Measurements from ENCODE around the gene XPA.
A peak's percentile ranks its signal among the peaks of the same experiment; 100 is the strongest.
"Not testable (repeated sequence)": the region's sequence is repeated elsewhere in the genome, so short reads cannot be mapped to it uniquely, and the experiment has no call there.

The XPA gene

DNA sequence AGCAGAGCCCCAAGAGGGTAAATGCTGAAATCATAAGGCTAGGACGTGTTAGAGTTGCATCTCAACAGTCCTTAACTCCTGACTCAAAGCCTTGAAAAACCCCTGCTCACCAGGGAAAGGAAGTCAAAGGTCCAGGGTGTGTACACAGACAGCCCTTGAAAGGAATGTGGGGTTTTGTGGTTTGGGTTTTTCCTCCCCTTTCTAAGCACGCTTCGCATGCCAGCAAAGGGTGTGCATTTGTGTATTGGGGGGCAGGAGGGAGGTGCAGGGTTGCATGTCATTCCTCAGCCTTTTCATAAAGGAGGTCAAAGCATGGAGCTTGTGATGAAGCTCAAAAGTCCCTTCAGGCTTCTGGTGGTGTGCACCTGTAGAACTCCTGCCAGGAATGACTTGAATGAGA lies 17.3 kb upstream of the XPA start:
- no peak for DNase-seq (ENCODE audit: low spot score in 2 of 2)
- no peak for ATAC-seq (ENCODE audit: low read depth)
- Mint-ChIP-seq H3K4me1 (no peaks in the 10 kb centered on the region), H3K27ac (no peak overlapping the region), H3K27me3 (peaks cover 4% of the 10 kb centered on the region), H3K4me3 (no peak overlapping the region), H3K9me3 (peaks cover 1% of the 10 kb centered on the region), H3K36me3 (peaks cover 1% of the 10 kb centered on the region)

DNA sequence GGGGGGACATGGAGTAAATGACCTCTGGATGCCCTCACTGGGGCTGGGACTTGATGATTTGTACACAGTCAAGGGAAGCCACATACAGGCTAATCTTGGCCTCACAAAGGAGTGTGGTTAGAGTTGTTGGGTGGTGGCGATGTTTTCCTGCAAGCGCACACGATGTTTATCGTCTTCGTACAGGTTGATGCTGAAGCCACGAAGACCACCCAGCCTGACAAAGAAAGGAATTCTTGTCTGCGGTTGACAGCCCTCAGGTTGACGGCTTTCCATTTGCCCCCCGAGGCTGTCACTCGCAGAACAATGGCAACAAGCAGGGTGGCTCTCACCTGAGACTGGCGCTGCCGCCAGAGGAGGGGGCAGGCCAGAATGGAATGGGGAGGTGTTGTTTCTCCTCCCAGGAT lies 14.1 kb upstream of the XPA start:
- no peaks in the 10 kb centered on the region for H3K9me3 Mint-ChIP-seq
- no peaks in the 10 kb centered on the region for H3K4me1 Mint-ChIP-seq
- H3K27me3 Mint-ChIP-seq = peaks cover 10% of the 10 kb centered on the region
- DNase-seq (ENCODE audit: low spot score in 2 of 2) = no peak
- H3K27ac Mint-ChIP-seq = no peak overlapping the region
- no peak overlapping the region for H3K4me3 Mint-ChIP-seq
- no peaks in the 10 kb centered on the region for H3K36me3 Mint-ChIP-seq
- ATAC-seq (ENCODE audit: low read depth) = no peak

- DNase-seq (ENCODE audit: low spot score in 2 of 2) (peak; percentile 34 to 59), ATAC-seq (ENCODE audit: low read depth) (peak; percentile 90)
- H3K9me3 Mint-ChIP-seq = no peaks in the 10 kb centered on the region
- peaks cover 10% of the 10 kb centered on the region for H3K27me3 Mint-ChIP-seq
- H3K4me3 Mint-ChIP-seq = no peak overlapping the region
- peaks cover 2% of the 10 kb centered on the region for H3K4me1 Mint-ChIP-seq
- no peak overlapping the region for H3K27ac Mint-ChIP-seq
- no peaks in the 10 kb centered on the region for H3K36me3 Mint-ChIP-seq
Observed at GRCh38 chr9:97710356-97711222, 13.4 kb upstream of the XPA start.

DNA sequence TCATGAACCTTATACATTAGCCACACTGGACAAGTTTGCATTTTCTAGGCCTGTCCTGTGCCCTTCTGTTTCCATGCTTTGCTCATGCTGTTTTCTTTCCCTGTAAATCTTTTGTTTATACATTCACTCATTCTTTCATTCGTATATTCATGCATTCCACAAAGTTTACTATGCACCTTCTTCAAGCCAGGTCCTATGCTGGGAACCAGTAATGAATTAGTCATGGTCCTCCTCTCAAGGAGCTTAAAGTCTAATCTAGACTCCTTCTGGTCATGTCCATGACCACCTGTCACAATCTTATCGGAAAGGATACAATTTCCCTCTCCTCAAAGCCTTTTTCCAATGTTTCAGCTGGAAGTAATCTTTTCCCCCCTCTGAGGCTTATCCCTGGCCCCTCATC lies 9.1 kb upstream of the XPA start:
- H3K27ac Mint-ChIP-seq = no peak overlapping the region
- H3K36me3 Mint-ChIP-seq = no peaks in the 10 kb centered on the region
- H3K4me3 Mint-ChIP-seq = no peak overlapping the region
- peaks cover 2% of the 10 kb centered on the region for H3K4me1 Mint-ChIP-seq
- H3K9me3 Mint-ChIP-seq = peaks cover 1% of the 10 kb centered on the region
- no peak for DNase-seq (ENCODE audit: low spot score in 2 of 2)
- H3K27me3 Mint-ChIP-seq = peaks cover 10% of the 10 kb centered on the region
- ATAC-seq (ENCODE audit: low read depth) = no peak

DNA sequence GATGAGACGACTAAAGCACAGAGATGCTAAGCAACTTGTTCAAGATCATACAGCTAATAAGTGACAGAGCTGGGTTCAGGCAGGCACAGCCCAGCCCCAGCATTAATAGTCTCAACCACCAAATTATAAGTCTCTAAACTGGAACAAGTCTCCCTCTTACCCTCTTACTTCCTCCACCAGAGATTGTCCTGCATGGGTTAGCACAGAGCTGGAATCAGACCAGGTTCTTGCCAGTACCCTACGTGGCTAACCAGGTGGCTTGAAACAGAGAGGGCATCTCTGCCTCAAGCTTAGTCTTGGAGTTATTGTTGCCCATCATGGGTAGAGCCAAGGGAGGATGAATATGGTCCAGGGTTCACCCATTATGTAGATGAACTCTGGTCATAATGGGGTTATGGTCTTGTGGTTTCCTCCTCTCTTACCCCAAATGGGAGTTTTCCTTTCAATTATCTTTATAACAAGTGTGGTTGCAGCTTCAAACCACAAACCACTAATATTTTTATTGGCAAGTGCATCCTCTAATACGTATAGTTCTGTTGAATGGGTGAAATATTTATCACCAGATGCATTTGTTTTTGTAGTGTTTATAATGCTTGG lies 8.3 kb upstream of the XPA start:
- Mint-ChIP-seq H3K9me3 (peaks cover 1% of the 10 kb centered on the region), H3K27me3 (peaks cover 10% of the 10 kb centered on the region), H3K36me3 (no peaks in the 10 kb centered on the region), H3K4me1 (peaks cover 2% of the 10 kb centered on the region), H3K27ac (no peak overlapping the region), H3K4me3 (no peak overlapping the region)
- ATAC-seq (ENCODE audit: low read depth) = peak; percentile 43
- no peak for DNase-seq (ENCODE audit: low spot score in 2 of 2)

GRCh38 chr9:97704851-97705250 lies 7.7 kb upstream of the XPA start:
- DNase-seq (ENCODE audit: low spot score in 2 of 2) (no peak), ATAC-seq (ENCODE audit: low read depth) (no peak)
- H3K9me3 Mint-ChIP-seq = peaks cover 1% of the 10 kb centered on the region
- H3K27me3 Mint-ChIP-seq = peaks cover 10% of the 10 kb centered on the region
- H3K4me3 Mint-ChIP-seq = no peak overlapping the region
- peaks cover 2% of the 10 kb centered on the region for H3K4me1 Mint-ChIP-seq
- no peak overlapping the region for H3K27ac Mint-ChIP-seq
- H3K36me3 Mint-ChIP-seq = no peaks in the 10 kb centered on the region

DNA sequence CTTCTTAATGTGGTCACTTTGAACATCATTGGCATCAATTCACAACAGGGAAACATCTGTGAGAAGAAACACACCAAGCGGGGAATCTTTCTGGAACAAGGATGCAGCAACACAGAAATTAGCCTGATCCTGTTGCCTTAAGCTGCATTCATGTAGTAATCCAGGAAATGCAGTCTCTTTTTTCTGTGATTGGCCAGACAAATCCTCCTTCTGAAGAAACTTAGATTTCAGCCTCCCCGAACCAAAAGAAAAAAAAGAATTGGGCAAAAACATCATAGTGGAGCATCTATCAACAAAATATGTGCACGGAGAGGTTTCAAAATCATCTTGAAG lies 7.2 kb upstream of the XPA start:
- peaks cover 5% of the 10 kb centered on the region for H3K4me1 Mint-ChIP-seq
- peaks cover 1% of the 10 kb centered on the region for H3K9me3 Mint-ChIP-seq
- DNase-seq (ENCODE audit: low spot score in 2 of 2) (no peak), ATAC-seq (ENCODE audit: low read depth) (no peak)
- no peak overlapping the region for H3K27ac Mint-ChIP-seq
- peaks cover 10% of the 10 kb centered on the region for H3K27me3 Mint-ChIP-seq
- H3K36me3 Mint-ChIP-seq = no peaks in the 10 kb centered on the region
- H3K4me3 Mint-ChIP-seq = no peak overlapping the region

DNA sequence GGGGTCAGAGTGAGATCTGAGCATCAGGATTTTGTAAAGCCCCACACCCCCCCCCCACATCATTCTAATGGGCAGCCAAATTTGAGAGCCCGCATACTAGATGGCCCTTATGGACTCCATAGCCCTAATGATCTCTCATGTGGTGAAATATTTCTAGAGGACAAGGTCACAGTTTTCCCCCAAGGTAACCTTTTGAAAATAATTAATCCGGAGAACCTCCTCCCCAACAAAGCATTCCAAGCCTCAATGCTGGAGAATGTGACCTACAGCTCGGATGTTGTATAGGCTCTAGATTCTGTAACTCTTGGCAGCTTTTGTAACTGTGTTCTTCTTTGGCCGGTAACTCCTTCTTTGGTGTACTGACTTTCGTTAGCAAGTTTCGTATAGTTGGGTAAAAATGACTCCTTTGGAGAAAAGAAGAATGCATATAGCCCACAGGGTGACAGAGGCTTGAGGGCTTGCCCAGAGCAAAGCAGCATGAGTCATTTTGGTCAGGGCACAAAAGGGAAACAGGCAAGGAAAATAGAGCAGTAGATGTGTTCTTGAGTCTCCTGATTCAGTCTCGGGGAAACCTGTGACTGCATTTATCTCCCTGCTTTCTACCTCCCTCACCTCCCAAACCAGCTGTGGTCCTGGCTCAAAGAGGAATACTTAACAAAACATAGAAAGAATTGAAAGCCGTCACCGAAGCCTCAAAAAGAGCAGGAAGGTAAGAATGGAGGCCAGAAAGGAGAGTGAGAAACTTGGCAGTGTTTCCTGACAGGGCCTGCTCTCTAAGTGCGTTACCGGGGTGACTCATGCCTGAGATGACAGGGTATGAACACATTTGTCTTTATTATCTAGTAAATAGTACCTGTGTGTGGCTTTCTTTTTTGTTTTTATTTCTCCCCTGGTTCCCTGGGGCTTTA lies 6.6 kb upstream of the XPA start:
- Mint-ChIP-seq H3K27me3 (peaks cover 8% of the 10 kb centered on the region), H3K36me3 (no peaks in the 10 kb centered on the region), H3K4me1 (peaks cover 11% of the 10 kb centered on the region), H3K27ac (no peak overlapping the region), H3K4me3 (no peak overlapping the region), H3K9me3 (peaks cover 1% of the 10 kb centered on the region)
- DNase-seq (ENCODE audit: low spot score in 2 of 2) = no peak
- ATAC-seq (ENCODE audit: low read depth) = no peak

DNA sequence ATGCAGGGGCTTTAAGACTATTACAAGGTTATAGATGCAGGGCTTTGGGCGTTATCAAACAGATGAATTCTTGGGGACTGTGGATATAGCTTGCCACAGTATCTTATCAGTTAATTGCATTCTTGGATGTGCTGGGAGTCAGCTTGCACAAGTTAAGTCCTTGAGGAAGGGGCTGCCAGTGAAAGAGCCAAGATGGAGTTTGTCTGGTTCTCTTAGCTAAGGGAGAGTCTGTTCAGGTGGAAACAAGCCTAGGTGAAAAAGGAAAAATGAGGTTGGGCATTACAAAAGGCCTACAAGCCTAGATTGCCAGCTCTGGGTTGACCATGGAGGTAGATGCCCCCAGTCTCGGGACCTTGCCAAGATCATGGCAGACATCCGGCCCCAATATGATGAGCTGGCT lies 2.7 kb upstream of the XPA start:
- Mint-ChIP-seq H3K27ac (peak overlapping the region; percentile 72), H3K4me3 (peak overlapping the region; percentile 79), H3K4me1 (peaks cover 35% of the 10 kb centered on the region)
- not testable (repeated sequence) for H3K27me3 Mint-ChIP-seq; H3K9me3 Mint-ChIP-seq; DNase-seq (ENCODE audit: low spot score in 2 of 2); ATAC-seq (ENCODE audit: low read depth); H3K36me3 Mint-ChIP-seq

DNA sequence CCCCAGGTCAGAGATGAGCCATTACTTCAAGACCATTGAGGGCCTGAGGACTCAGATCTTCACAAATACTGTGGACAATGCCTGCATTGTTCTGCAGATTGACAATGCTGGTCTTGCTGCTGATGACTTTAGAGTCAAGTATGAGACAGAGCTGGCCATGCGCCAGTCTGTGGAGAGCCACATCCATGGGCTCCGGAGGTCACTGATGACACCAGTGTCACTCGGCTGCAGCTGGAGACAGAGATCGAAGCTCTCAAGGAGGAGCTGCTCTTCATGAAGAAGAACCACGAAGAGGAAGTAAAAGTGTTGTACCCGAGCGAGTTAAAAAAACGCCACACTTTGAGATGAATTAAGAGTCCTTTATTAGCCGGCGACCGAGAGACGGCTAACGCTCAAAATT lies 2.1 kb upstream of the XPA start:
- peak; percentile 22 to 25 for DNase-seq (ENCODE audit: low spot score in 2 of 2)
- Mint-ChIP-seq H3K4me1 (peaks cover 36% of the 10 kb centered on the region), H3K27ac (peak overlapping the region; percentile 72), H3K4me3 (peak overlapping the region; percentile 79)
- not testable (repeated sequence) for H3K36me3 Mint-ChIP-seq; ATAC-seq (ENCODE audit: low read depth); H3K9me3 Mint-ChIP-seq; H3K27me3 Mint-ChIP-seq

DNA sequence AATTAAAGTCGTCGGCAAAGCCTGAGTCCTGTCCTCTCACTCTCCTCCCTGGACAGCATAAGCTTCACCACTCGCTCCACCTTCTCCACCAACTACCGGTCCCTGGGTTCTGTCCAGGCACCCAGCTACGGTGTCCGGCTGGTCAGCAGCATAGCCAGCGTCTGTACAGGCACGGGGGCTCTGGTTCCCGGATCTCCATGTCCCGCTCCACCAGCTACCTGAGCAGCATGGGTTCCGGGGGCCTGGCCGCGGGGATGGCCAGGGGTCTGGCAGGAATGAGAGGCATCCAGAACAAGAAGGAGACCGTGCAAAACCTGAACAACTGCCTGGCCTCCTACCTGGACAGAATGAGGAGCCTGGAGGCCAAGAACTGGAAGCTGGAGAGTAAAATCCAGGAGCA lies 1.7 kb upstream of the XPA start:
- Mint-ChIP-seq H3K9me3 (peaks cover 1% of the 10 kb centered on the region), H3K4me3 (peak overlapping the region; percentile 79), H3K36me3 (no peaks in the 10 kb centered on the region), H3K27me3 (peaks cover 1% of the 10 kb centered on the region), H3K4me1 (peaks cover 39% of the 10 kb centered on the region), H3K27ac (peak overlapping the region; percentile 72)
- ATAC-seq (ENCODE audit: low read depth) (no peak), DNase-seq (ENCODE audit: low spot score in 2 of 2) (no peak)

- H3K27me3 Mint-ChIP-seq = peaks cover 1% of the 10 kb centered on the region
- no peak for ATAC-seq (ENCODE audit: low read depth)
- peaks cover 4% of the 10 kb centered on the region for H3K36me3 Mint-ChIP-seq
- DNase-seq (ENCODE audit: low spot score in 2 of 2) = no peak
- H3K27ac Mint-ChIP-seq = peak overlapping the region; percentile 91
- H3K4me1 Mint-ChIP-seq = peaks cover 43% of the 10 kb centered on the region
- peak overlapping the region; percentile 92 for H3K4me3 Mint-ChIP-seq
- H3K9me3 Mint-ChIP-seq = peaks cover 1% of the 10 kb centered on the region
Observed at GRCh38 chr9:97697837-97698236, 697 bp upstream of the XPA start.

- Mint-ChIP-seq H3K4me3 (peak overlapping the region; percentile 92), H3K9me3 (no peaks in the 10 kb centered on the region), H3K36me3 (peaks cover 6% of the 10 kb centered on the region), H3K27me3 (no peaks in the 10 kb centered on the region), H3K4me1 (peaks cover 43% of the 10 kb centered on the region), H3K27ac (peak overlapping the region; percentile 91)
- ATAC-seq (ENCODE audit: low read depth) = no peak
- DNase-seq (ENCODE audit: low spot score in 2 of 2) = no peak
Observed at GRCh38 chr9:97695995-97696802, 941 bp downstream of the XPA start.

Measured in memory B cell (primary cell).